ENCODE results near the gene ST6GALNAC6. TPM values are rescaled to one million over a fixed set of nuclear protein-coding genes. Genes with fewer than 3 reads are reported as not detected.
"Not testable (repeated sequence)": the region's sequence is repeated elsewhere in the genome, so short reads cannot be mapped to it uniquely, and the experiment has no call there.

ST6GALNAC6 gene
- total RNA-seq, 1 donor from 2014 or later = 25.6 TPM

DNA sequence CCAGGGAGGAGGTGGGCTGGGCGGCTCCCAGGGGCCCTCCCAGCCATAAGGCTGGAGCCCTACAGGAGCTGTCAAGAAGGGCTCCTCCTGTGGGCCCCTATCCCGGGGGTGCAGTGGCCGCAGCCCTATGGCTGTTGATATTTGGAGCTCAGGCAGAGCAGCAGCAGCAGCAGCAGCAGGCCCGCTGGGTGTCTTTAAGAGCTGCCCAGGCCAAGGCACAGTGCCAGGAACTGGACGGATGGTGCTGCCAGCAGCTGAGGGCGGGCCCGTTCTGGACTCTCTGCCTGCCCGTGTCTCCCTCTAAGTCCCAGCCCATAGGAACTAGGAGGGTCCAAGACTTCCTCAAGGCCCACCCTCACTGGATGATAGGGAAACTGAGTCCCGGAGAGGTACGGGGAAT lies 25.5 kb downstream of the ST6GALNAC6 start:
- TF ChIP-seq CTCF (IDR thresholded peaks at IDR 0.05; ENCODE audit: insufficient read depth, low read length, poor library complexity, severe bottlenecking) = no peak
- DNase-seq (ENCODE audit: low read depth) = no peak
- Histone ChIP-seq H3K36me3 (ENCODE audit: control insufficient read depth, insufficient read depth, low read length) (no peaks in the 10 kb centered on the region), H3K4me3 (ENCODE audit: low read depth, low read length) (no peak overlapping the region), H3K27me3 (ENCODE audit: control insufficient read depth, insufficient read depth, low read length) (no peaks in the 10 kb centered on the region)

DNA sequence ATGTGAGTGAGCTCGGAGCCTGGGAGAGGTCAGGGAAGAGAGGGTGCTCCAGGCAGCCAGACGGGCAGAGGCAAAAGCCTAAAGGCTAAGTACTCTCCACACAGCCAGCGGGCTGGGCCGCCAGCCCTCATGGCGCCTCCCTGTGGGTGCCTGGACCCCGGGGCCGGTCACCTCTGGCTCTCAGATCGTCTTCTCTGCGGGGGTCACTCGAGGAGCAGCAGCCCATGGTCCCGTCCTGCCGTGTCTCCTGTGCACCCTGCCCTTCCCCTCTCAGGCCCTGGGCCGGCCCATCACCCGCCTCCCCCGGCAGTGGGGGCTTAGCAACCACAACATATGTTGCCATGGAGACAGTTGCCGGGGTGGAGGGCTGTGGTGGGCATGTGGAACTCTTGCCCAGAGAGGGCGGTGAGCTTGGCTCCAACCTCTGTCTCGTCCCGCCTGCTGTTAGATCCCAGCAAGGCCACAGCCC lies 26.1 kb downstream of the ST6GALNAC6 start:
- Histone ChIP-seq H3K4me3 (ENCODE audit: low read depth, low read length) (no peak overlapping the region), H3K27me3 (ENCODE audit: control insufficient read depth, insufficient read depth, low read length) (no peaks in the 10 kb centered on the region), H3K36me3 (ENCODE audit: control insufficient read depth, insufficient read depth, low read length) (peaks cover under 1% of the 10 kb centered on the region)
- no peak for TF ChIP-seq CTCF (IDR thresholded peaks at IDR 0.05; ENCODE audit: insufficient read depth, low read length, poor library complexity, severe bottlenecking)
- no peak for DNase-seq (ENCODE audit: low read depth)

DNA sequence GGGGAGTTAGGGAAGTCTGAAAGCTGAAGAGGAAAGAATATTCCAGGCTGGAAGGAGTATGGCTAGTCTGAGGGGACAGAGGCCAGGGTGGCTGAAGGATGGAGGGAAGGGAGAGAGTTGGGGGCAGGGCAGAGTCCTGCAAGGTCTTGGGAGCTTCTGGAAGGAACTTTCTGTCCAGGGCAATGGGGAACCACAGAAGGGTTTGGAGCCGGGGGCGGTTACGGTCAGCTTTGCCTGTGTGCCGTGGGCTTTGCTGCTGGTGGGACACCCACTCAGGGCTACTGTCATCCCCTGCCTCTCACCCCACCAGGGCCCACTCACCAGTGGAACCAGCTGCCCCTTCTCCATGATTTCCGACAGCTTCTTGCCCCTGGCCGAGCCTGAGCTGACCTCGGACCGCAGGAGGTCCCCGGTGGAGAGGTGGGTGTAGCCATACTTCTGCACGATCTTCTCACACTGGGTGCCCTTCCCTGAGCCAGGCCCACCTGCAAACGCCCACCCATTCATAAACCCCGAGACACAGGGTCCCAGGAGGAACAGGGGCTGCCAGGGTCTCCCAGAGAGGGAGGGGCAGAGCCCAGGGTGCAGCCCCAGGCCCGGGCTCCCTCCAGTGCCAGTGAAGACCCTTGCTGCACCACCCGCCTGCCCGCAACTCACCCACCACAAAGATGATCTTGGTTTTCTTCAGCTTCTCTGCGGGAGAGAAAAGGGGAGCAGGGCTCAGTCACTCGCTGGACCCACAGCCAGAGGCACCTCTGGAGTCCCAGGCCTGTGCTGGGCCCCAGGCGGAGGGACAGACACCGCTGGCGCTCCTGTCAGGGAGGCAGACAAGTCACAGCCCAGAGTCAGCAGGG lies 26.8 kb downstream of the ST6GALNAC6 start:
- Histone ChIP-seq H3K27me3 (ENCODE audit: control insufficient read depth, insufficient read depth, low read length) (no peaks in the 10 kb centered on the region), H3K36me3 (ENCODE audit: control insufficient read depth, insufficient read depth, low read length) (peaks cover 2% of the 10 kb centered on the region), H3K4me3 (ENCODE audit: low read depth, low read length) (no peak overlapping the region)
- no peak for DNase-seq (ENCODE audit: low read depth)
- no peak for TF ChIP-seq CTCF (IDR thresholded peaks at IDR 0.05; ENCODE audit: insufficient read depth, low read length, poor library complexity, severe bottlenecking)

DNA sequence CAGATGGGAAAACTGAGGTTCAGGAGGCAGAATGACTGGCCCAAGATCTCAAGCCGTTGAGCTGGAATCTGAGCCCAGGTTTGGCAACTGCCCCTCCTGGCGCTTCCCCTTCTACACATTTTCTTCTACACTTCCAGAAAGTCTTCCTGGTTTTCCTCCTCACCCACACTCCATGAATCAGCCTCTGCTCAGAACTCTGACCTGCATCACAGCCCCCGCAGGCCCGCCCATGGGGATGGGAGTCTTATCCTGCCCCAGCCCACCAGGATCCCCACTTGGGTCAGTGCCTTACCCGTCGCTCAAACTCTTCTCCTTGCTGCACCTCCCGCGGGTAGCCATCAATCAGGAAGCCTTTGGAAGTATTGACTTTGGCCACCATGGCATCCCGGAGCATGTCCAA lies 27.9 kb downstream of the ST6GALNAC6 start:
- no peak for DNase-seq (ENCODE audit: low read depth)
- Histone ChIP-seq H3K27me3 (ENCODE audit: control insufficient read depth, insufficient read depth, low read length) (no peaks in the 10 kb centered on the region), H3K4me3 (ENCODE audit: low read depth, low read length) (no peak overlapping the region), H3K36me3 (ENCODE audit: control insufficient read depth, insufficient read depth, low read length) (peaks cover 2% of the 10 kb centered on the region)
- TF ChIP-seq CTCF (IDR thresholded peaks at IDR 0.05; ENCODE audit: insufficient read depth, low read length, poor library complexity, severe bottlenecking) = no peak

- no peak for TF ChIP-seq CTCF (IDR thresholded peaks at IDR 0.05; ENCODE audit: insufficient read depth, low read length, poor library complexity, severe bottlenecking)
- Histone ChIP-seq H3K4me3 (ENCODE audit: low read depth, low read length) (no peak overlapping the region), H3K36me3 (ENCODE audit: control insufficient read depth, insufficient read depth, low read length) (peaks cover 2% of the 10 kb centered on the region), H3K27me3 (ENCODE audit: control insufficient read depth, insufficient read depth, low read length) (no peaks in the 10 kb centered on the region)
- no peak for DNase-seq (ENCODE audit: low read depth)
Measured at GRCh38 chr9:127870887-127871286, 28.5 kb downstream of the ST6GALNAC6 start.

DNA sequence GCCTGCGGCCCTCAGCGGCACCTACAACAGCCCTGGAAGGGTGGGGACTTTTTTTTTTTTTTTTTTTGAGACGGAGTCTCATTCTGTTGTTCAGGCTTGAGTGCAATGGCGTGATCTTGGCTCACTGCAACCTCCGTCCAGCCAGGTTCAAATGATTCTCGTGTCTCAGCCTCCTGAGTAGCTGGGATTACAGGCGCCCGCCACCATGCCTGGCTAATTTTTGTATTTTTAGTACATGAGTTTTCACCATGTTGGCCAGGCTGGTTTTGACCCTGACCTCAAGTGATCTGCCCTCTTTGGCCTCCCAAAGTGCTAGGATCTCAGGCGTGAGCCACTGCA lies 29.3 kb downstream of the ST6GALNAC6 start:
- not testable (repeated sequence) for H3K27me3 ChIP-seq (ENCODE audit: control insufficient read depth, insufficient read depth, low read length); DNase-seq (ENCODE audit: low read depth); H3K4me3 ChIP-seq (ENCODE audit: low read depth, low read length); H3K36me3 ChIP-seq (ENCODE audit: control insufficient read depth, insufficient read depth, low read length)

All from kidney epithelial cell (primary cell).